HG03521 (cell line): Measurements from ENCODE around the gene STX4.

Source experiments
- ATAC-seq: cut with Tn5 transposase; IDR thresholded peaks from one replicate; pipeline ENCODE4 v1.9.1; 2021; ENCODE audit warnings: mild to moderate bottlenecking, moderate library complexity; ENCODE audit not compliant: unreplicated experiment

STX4 gene

DNA sequence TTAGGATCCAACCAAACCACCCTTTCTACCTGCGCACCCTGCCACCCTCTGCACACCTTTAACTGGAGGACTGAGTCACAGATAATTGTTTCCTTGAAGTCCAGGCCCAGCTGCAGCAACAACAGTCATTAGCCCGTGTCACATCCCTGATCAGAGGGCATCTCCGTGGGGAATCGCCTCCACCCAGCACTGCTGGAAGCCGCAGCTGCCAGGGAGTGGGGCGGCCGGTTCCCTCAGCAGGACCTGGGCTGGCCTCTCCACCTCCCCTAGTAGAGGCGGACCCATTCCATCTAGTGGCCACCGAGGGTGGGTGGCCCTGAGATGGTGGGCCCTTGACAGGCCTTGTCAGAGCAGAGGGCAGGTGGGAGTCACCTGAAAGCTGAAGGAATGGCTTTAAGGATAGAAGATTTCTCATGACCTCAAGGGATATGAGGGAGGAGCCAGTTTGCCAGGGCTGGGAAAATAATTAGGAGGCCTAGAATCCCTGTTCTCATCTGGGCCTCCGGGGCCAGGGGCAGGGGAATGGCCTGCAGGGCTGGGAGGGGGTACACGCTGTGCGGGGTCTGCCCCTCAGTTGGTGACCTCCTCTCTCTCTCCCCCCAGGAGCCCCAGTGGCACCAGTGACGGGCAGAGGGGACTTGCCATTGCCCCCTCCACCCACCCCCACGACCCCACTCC is 49.1 kb downstream of the STX4 start:
- no peak for ATAC-seq

DNA sequence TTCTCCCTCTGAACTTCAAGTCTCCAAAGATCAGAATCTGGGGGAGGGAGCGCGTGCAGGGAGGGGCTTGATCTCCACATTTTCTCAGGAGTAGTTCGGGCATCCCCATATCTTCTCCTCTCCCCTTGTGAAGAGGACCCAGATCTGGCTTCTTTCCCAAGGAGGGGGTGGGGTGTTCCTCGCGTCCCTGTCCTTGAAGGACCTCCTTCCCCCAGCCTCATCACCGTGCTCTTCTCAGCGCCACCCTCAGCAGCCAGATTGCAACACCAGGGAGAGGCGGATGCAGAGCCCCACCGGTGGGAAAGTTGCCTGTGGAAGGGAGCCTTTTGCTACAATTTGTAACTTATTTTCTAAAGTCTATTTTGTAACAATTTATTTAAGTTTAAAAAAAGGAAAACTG is 49.7 kb downstream of the STX4 start:
- ATAC-seq: no peak

DNA sequence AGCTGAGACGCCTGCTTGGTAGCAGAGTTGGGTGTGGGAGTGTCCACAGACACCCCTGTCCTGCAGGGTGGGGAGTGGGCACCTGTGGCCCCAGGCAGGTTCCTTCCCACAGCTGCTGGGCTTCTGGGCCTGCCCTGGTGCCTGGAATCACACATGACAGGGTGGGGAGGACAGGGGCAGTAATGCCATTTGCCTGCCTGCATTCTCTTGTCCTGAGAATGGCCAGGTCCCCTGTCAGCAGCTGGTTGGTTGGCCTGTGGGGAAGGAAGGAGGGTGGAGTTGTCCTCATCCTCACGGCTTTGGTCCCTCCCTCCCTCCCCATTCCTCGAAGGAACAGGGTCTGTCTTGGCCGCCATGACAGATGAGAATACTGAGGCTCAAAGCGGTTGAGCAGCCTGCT is 50.2 kb downstream of the STX4 start:
- ATAC-seq: no peak

DNA sequence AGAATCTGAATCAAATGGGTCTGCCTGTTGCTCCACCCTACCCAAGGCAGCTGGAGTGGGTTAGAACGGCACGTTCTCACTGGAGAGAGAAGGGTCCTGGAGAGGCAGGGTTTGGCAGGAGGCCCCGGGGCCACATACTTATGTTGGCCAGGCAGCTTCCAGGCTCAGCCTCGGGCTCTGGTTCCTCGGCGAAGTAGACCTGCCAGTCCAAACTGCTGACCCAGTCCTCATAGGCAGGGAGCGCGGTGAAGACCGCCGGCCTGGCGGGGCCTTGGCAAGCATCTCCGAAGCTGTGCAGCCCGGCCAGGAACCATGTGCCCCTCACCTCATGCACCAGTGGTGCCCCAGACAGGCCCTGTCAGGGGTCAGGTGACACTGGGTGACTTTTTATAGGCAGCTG is 50.6 kb downstream of the STX4 start:
- no peak for ATAC-seq

DNA sequence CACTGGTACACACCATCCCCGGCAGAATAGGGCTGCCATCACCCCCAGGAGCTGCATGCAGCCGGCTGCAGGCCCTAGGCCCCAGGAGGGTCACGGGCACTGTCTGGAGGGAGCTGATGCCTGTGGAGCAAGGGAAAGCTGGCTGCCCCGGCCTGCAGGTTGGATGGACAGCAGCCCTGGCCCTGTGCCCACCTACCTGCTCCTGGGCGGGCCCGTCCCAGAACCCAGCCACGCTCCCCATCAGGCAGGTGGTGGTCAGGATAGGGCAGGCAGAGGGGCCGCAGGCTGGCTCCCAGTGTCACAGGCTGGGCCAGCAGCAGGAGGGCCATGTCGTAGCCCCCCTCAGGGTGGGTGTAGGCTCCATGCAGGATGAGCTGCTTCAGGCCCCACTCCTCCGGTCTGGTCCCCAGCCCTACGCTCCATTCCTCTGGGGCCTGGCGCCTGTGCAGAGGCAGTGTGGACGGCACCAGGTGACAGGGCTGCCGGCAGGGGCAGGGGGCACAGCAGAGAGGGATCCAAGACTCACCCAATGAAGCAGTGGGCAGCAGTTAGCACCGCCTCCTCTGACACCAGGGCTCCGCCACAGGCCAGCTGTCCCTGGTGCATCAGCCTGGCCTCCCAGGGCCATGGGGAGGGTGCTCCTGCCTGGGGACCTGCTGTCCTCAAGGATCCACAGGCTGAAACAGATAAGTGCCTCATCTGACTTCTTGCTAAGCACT is 51.4 kb downstream of the STX4 start:
- no peak for ATAC-seq

DNA sequence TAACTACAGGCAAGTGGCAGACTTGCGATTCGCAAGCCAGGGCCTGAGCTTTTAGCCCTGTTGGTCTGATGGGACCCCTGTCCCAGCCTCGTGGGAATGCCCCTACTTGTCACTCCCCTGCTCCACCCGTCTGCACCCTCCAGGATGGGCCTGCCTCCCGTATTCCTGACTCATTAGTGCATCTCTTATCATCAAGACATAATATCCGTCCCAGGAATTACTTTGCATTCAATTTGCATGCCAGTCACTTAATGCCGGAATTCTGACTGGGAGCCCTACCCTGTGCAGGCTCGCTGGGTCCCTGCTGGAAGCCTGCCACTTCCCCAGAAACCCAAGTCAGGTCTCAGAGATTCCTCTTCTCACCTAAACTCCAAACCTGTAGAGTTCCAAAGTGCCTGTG is 52.1 kb downstream of the STX4 start:
- no peak for ATAC-seq

DNA sequence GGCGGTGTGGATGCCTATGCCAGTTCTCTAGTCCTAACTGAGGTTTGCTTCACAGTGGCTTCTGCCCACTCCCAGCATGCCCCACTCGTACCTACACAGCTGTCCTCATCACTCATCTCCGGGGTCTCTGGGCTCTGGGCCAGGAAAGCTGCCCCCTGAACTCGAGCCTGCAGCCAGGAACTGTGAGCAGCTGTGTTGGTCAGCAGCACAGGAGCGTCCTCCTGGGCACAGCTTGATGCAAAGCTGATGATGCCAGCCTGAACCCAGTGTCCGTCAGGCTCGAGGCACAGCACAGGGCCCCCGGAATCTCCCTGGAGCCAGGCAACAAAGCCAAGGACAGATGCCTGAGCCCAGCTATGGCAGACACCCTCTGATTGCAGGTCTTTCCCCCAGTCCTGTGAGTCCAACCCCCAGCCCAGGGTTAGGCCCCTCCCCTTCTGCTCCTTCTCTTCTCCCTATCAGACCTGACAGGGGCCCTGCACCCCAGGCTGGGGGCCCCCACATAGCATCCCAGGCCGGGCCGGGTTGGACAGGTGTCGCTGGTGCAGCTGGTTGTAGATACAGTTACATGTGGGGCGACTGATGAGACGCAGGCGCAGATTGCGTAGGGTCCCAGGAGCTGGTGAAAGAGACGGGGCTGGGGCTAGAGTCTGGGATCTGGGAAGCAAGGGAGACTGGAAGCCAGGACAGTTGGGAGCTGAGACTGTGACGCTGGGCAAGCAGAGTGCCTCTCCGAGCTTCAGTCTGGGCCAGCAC is 52.7 kb downstream of the STX4 start:
- ATAC-seq: no peak

DNA sequence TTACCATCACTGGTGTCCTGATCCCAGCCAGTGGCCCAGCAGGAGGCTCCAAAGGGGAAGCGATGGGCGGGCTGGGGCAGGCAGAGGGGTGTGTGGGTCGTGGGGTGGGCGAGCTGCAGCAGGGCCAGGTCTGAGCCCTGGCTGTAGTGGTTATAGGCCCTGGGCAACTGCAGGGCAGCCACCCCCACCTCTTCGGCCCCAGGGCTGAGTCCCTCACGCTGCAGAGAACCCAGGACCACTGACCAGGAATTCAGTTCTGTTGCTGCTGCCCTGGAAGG is 53.2 kb downstream of the STX4 start:
- no peak for ATAC-seq

DNA sequence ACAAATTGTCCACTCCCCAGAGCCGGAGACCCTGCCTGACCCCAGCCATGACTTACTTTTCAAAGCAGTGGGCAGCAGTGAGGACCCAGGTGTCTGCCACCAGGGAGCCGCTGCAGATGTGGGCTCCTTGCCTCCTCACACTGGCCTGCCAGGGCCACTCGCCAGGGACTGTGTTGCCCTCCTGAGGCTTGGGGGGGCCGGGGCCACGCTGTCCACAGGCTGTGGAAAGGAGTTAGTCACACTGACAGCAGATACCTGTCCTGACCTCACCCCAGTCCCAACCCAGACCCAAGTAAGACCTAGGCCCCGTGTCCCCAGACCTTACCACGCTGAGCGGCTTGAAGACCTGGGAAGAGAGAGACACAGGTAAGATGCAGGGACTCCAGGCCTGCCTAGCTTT is 54.1 kb downstream of the STX4 start:
- no peak for ATAC-seq

DNA sequence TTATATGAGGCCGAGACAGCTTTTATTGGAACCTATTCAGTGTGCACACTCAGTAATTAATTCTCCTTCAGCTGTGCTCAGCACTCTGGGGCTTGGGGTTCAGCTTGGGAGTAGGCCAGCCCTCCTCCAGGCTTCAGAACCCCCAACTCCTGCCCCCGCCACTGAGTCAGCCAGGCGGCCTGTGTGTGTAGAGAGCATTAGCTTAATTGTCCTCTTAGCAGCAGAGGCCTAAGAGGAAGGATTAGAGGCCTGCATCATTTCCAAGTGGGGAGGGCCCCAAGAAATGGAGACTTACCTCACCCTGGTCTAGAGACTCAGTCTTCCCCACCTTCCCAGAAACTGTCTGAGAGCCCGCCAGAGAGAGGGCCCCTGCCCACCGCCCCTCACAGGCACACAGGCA is 54.6 kb downstream of the STX4 start:
- ATAC-seq: no peak

DNA sequence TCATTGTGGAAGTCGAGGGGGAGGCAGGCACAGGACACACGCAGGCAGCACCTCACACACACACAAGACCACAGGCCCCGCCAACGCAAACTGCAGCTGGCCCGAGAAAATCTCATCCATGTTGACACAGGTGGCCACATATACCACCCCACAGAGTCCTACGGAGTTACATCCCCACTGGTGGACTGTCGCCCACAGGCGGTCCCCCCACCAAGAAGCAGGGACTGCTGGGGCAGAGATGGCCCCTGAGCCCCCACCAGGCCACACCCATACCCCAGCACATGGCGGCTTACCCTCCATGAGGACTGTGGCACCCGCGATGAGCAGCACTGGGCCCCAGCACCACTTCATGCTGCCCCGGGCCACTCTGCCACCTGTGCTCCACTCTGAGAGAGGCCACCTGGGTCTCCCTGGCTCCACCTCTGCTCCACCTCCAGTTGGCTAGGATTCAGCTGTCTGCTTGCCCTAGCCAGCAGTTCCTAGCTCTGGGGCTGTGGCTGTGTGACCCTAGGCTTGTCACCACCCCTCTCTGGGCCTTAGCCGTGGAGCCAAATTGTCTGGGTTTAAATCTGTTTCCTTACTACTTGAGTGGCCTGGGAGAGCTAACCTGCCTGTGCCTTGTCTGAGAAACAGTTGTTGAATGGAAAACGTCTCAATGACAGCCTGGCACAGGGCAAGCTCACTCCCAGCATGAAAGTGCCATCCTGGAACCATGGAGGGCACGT is 55.3 kb downstream of the STX4 start, which contains the start of gene PRSS53:
PRSS53 (minus strand) TSS at position 485 of the 725 bp plus-strand sequence; CDS start at position 351, 134 bp downstream.
- ATAC-seq: no peak

DNA sequence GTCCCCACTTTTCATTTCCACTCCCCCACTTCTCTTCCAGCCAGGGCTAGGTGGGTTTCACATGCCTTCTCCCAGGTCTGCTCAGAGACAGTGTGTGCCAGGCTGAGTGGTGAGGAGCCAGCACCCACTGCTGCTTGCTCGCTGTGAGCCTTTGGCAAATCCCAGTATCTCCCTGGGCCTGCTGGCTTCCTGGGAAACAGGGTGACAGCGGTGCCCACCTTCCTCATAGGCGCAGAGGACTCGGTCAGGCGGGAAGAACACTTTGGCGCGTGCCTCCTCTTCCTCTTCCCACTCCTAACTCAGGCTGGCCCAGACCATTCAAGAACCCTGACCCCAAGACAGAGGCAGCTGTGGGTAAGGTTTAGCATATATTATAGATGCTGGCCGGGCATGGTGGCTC is 55.8 kb downstream of the STX4 start:
- no peak for ATAC-seq
